ENCODE results near the gene DBN1.

DBN1 gene

GRCh38 chr5:177456976-177457851 is 16.2 kb downstream of the DBN1 start:
- DNase-seq, result peak; percentile 63

DNA sequence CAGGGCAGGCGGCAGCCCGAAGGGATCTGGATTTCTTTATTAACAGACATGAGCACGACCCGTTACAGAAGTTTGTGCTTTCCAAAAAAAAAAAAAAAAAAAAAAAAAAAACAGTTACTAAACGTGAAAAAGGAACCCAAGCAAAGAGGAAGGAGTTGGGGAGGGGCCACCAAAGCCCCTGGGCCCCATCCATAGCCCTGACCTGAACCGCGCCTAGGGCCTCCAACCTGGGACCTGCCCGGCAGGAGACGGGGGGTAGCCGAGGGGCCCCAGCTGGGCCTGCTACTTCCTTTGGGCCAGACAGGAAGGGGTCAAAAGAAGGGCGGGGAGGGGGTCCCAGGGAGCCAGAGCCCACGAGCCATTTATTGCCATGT is 16.9 kb downstream of the DBN1 start:
- no peak for DNase-seq

DNA sequence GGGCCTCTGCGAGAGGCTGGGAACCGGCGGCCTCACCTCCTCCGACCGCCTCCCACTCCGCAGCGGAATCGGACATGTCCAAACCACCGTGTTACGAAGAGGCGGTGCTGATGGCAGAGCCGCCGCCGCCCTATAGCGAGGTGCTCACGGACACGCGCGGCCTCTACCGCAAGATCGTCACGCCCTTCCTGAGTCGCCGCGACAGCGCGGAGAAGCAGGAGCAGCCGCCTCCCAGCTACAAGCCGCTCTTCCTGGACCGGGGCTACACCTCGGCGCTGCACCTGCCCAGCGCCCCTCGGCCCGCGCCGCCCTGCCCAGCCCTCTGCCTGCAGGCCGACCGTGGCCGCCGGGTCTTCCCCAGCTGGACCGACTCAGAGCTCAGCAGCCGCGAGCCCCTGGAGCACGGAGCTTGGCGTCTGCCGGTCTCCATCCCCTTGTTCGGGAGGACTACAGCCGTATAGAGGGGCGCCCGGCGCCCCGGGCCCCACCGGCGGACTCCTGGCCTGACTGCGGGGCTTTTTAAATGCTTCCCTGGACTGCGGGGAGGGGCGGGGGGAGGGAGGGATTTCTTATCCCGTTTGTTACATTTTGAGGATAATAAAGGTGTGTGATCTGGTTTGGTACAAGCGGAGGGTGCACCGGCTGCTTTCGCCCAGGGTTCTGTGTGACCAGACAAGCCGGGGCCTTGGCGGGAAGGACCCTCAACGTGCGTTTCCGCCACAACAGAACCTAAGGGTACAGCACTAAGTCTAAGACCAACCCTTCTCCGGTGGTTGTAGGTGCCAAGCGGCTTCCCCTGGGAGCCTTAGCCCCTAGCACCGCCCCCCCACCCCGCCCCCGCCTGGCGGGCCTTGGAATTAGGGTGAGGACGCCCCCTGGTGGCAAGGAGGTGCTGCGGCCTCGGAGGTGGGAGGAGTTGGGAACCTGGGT is 17.5 kb downstream of the DBN1 start:
- DNase-seq, result peak; percentile 90

GRCh38 chr5:177455036-177455660 is 18.3 kb downstream of the DBN1 start:
- peak; percentile 92 for DNase-seq

DNA sequence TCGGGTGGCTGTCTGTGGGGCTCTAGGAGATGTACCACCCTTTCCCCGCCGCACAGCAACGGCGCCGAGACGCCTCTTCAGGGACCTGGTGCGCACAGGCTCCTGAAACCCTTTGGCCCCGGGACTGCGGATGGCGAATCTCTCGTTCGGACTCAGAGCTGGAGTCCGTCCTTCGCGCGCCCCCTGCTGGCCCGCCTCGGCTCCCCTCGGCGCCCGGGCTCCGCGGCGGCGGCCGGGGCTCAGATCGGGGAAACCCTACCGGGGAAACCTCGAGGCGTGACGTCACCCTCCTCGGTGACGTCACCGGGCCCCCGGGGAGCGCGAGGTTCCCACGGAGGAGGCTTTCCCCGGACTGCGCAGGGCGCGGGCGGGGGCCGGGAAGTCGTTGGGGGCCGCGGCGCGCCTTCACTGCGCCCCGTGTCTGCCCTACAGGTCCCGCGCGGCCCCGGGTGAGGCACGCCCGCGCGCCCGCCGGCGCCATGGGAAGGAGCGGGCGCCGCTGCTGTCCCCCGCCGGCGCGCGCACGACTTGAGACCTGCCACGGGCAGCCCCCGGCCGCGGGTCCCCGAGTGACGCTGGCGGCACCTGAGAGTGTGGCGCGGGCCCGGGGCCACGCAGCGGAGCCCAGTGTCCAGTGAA is 18.9 kb downstream of the DBN1 start:
- peak; percentile 97 for DNase-seq

DNA sequence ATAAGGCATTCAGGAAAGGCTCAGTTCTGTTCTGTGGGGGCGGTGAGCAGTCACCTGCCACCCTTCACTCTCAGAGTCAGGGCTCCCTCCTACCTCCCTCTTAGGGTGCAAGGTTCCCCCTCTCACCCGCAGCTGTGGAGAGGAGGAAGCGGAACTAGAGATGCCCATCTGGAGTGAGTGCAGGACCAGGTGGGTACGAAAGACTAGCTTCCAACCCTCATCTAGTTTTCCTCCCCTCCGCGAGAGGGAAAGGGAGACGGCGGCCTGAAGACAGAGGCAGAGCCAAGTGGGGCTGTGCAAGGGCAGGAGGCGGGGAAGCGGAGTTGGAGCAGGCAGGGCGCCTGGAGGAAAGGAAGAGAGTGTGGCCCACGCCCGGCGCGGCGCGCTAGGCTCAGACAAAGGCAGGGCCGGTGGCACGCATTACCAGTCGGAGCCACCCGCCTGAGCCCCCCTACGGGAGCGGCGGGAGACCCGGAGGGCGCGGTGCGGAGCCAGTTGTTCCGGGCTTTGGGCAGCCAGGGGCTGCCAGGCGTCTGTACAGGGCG is 19.5 kb downstream of the DBN1 start:
- DNase-seq, result peak; percentile 90

DNA sequence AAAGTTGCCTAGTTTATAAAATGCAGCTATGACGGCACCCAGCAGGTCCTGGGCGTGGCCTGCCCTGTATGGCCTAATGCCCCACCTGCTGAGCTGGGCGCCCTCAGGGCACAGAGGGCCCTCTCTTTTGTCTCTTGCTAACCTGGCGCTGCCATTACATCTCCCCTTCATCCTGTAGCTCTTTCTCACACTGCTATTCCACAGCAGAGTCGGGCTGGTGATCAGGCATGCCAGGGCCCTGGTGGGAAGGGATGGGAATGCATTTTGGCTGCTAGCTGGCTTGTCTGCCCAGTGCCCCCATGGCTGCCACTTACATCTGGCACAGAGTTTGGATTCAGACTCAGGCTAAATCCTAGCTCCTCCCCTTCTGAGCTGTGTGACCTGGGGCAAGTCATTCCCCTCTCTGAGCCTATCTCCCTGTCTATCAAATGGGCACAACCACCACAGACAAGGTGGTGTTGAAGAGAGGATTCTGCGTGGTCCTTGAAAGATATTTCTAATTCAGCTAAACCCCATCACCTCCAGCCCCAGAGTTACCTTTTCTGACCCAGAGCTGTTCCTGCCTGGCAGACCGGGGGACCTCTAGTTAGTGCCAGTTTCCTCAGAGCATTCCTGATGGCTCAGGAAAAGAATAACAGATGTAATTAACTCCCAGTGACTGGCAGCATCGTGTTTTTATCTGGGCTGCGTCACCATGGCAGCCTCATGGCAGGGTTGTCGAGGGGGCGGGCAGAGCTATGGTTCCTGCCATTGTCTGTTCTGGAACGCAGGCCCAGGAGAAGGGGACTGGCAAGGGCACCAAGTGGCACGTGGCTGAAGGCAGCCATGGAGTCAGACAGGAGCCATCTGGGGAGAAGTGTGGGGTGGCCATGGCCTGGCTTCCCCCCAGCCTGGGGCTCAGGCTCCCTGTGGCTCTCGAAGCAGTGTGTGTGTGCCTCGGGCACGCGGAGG is 20.5 kb downstream of the DBN1 start:
- DNase-seq, result no peak

DNA sequence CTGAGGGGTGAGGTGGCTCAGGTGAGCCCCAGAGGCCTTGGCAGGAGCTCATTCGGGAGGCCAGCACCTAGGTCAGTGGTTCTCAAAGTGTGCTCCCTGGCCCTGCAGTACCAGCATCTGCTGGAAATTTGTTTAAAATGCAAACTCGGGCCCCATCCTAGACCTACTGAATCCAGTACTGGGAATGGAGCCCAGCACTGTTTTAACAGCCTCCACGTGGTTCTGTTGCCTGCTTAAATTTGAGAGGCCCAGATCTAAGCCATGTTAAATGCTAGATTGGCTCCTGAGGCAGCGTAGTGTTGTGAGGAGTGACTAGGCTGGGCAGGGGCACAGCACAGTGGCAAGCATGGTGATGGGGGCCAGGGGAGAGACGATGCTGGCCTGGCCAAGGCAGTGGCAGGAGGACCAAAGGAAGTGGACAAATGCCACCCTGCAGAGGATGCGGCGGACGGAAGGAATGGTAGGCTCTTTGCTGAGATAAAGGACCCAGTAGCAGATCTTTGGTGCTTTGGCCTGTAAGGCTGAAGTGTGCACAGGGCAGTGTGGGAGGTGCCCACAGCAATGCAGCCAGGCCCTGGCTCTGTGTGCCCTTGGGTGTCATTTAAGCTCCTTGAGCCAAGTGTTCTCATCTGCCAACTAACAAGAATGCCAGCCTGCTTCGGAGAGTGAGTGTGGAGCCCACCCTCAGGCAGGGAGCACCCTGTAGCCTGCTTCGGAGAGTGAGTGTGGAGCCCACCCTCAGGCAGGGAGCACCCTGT is 22.6 kb downstream of the DBN1 start:
- no peak for DNase-seq

DNA sequence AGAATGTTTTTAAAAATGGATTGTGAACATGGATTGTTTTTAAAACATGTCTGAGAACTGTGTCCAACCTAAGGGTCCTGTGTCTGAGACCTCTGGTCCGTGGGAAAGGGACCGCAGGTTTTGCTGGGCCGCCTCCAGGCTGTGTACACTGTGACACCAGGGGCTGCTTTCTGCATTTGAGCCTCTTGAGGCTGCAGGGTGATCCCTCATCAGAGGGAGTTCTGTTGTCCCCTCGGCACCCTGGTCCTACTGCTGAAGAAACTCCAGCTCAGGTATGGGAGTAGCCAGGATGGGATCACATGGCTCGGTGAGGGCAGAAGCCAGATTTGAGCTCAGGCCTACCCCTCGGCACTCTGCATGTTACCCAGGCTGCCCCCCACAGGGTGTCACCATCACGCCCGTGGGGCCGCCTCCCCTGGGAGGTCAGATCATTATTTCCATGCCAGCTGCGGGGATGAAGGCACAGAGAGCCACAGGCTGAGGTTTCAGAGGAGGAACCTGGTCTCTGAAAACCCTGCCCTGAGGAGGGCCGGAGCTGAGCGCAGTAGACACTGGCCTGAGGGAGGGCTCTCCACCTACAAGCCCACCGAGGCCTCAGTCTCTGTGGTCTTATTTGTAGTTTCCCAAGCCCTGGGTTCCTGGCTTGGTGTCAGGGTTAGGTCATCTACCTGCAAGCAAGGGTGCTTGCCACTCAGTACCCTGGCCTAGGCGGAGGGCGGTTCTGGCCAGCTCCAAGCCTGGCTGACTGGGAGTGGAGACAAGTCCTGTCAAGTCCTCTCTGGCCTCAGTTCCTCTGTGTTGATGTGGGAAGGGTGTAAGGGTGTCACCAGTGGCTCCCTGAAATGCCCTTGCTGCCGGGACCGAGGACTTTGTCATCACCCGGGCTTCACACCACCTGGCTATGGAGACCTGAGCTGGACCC is 24.0 kb downstream of the DBN1 start:
- no peak for DNase-seq

DNA sequence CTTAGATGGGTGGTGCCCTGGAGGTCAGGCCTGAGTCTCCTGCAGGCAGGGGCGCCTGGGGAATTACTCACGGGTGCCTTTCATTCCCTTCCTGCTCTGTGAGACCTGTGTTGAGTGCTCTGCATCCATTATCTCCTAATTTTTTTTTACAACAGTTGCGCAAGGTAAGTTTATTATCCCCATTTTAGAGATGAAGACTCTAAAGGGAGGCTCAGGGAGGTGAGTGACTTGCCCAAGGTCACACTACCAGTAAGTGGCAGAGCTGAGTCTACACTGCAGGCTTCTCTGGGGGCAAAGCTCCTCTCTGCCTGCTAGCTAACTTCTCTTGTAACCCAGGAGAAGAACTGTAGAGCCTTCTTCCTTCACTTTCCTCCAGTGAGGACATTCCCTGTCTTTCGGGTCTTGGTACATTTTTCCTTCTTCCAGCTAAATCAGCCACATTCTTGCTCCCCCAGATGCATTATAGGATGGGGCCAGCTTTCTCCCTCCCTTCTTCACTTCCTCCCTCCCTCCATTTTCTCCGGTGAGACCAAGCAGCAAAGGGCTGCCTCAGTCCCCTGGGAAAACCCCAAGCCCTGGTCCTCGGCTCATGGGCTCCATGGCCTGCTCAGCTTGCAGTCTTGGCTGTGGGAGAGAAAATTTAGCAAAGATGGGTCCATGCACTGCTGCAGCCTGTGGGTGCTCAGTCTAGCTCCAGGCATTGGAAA is 25.0 kb downstream of the DBN1 start:
- DNase-seq, result no peak

DNA sequence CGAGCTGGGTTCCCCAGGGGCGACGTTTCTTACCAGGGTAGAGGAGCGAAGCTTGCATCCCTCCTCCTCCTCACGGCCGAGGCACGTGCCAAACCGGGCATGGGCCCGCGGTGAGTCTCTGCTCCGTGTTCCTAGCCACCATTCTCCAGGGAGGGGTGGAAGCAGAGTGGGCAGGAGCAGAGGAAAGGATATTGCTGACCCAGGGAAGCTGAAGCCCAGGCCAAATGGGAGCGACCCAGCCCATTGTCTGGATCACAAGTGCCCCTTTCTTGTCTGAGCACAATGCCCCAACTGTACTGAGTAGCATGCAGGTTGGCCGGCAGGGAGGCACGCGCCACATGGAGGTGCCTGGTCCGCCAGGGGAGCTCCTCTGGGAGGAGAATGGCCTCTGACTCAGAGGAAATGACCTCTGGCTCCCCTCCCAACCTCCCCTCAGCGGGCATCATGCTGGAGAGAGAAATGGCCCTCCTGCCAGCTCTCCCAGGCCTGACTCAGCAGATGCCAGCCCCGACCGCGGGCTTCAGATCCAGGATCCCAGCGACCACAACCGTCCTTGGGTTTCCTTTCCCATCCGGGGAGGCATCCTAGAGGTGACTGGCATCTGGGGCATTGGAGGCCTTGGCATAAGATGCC is 25.7 kb downstream of the DBN1 start:
- peak; percentile 66 for DNase-seq

- no peak for DNase-seq
These were observed 26.3 kb downstream of the DBN1 start for GRCh38 chr5:177447066-177447610.

GRCh38 chr5:177446200-177447065 is 27.0 kb downstream of the DBN1 start, which contains the start of gene PRR7:
Gene PRR7, plus strand, starts transcription at chr5:177446814. Its CDS starts 8,254 bp downstream, at chr5:177455068.
- peak; percentile 90 for DNase-seq

DNA sequence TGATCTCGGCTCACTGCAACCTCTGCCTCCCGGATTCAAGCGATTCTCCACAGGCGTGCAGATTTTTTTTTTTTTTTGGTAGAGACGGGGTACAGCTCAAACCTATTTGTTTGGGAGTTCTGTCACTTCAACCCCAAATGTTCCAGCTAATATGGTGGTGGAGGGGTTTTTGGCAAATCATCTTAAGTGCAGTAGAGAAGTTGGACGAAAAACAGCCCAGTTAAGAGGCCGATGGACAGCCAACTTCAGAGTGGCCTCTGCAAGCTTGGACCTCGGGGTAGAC is 27.6 kb downstream of the DBN1 start:
- DNase-seq, result no peak

DNA sequence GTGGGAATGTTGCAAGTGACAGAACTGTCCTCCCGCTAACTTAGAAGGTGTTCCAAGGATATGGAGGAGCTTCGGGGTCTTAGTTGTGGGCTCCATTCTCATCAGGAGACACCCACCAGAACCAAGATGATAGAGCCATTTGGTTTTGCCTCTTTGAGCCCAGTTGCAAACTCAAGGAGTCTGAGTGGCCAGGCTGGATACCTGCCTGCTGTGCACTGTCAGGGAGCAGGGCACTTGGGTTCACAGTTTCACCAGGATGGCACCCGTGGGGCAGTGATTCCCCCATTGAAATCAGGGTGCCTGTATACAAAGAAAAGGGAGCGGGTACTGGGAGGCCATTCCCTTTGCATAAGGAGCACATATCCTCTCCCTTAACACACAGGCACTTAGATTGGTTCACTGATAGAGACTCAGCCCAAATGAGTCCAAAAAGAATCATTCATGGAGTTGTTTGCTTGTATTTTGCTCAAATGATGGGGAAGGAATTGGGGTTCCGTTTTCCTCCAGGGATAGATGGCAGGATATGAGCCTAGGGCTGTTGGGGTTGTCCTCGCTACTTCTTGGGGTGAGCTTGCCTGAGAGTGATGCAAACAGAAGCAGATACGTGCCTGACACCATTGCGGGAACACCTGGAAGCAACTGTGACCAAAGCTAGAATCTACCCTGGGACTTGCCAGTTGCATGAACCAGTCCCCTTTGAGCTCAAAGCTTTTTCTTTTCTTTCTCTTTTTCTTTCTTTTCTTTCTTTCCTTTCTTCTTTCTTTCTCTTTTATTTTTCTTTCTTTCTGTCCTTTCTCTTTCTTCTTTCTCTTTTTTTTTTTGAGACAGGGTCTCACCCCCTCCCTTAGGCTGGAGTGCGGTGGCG is 28.1 kb downstream of the DBN1 start:
- no peak for DNase-seq

All from right kidney (tissue), 1 donor.